ENCODE results near the gene TNRC6A.
"Not testable (repeated sequence)": the region's sequence is repeated elsewhere in the genome, so short reads cannot be mapped to it uniquely, and the experiment has no call there.

The TNRC6A gene

DNA sequence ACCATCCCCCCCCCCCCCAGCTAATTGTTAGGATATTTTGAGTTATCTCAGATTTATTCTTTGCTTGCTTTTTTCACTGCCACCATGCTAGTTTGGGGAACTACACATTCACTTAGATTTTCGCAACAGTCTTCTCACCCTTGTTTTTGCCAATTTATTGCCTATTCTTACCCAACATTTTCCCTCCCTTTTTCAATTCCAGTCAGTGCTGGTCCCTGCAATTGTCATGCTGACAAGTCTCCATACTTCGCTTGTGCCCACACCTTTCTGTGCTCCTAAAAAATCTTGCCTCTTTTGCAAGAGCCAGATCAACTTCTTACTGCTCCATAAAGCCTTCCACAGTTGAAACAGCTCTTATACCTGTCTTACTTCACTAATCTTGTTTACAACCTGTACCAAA is 16.3 kb downstream of the TNRC6A start:
- Histone ChIP-seq H3K9me3 (ENCODE audit: insufficient read depth, low read length) (no peaks in the 10 kb centered on the region), H3K9ac (ENCODE audit: insufficient read length, low read depth) (no peak overlapping the region), H3K4me3 (ENCODE audit: insufficient read length, low read depth) (no peak overlapping the region), H3K4me1 (ENCODE audit: insufficient read depth, insufficient read length) (peaks cover 3% of the 10 kb centered on the region), H3K27me3 (ENCODE audit: insufficient read depth, insufficient read length) (no peaks in the 10 kb centered on the region), H3K36me3 (ENCODE audit: insufficient read depth, insufficient read length, low read length) (peaks cover 23% of the 10 kb centered on the region)
- no peak for TF ChIP-seq YY1 (IDR thresholded peaks at IDR 0.05; ENCODE audit: insufficient read depth, insufficient read length)
- TF ChIP-seq SUZ12 (IDR thresholded peaks at IDR 0.05; ENCODE audit: extremely low read depth, insufficient read depth, insufficient read length) = no peak
- no peak for TF ChIP-seq ZNF274 (IDR thresholded peaks at IDR 0.05; ENCODE audit: low read depth, low read length)
- no peak for DNase-seq (ENCODE audit: low read depth, low spot score)

DNA sequence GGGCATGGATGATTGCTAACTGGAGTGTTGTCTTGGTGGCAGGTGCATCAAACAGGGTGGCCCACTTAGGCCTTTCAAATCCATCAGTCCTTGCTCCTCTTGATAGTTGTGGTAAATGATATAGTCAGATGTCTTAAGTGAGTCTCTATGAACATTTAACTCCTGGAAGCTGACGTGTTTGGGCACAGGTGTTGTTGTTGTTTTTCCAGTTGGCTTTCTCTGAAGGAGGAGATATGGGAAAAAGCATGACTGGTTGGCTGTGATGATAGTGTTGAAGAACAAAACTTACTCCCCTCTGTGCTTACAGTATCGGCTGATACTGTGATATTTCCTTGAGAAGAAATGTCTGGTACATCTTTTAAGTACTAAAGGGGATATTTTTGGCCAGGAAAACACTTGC is 18.0 kb downstream of the TNRC6A start:
- no peak for DNase-seq (ENCODE audit: low read depth, low spot score)
- Histone ChIP-seq H3K4me3 (ENCODE audit: insufficient read length, low read depth) (no peak overlapping the region), H3K9me3 (ENCODE audit: insufficient read depth, low read length) (no peaks in the 10 kb centered on the region), H3K27me3 (ENCODE audit: insufficient read depth, insufficient read length) (no peaks in the 10 kb centered on the region), H3K36me3 (ENCODE audit: insufficient read depth, insufficient read length, low read length) (peaks cover 28% of the 10 kb centered on the region), H3K4me1 (ENCODE audit: insufficient read depth, insufficient read length) (peaks cover 3% of the 10 kb centered on the region), H3K9ac (ENCODE audit: insufficient read length, low read depth) (no peak overlapping the region)
- no peak for TF ChIP-seq YY1 (IDR thresholded peaks at IDR 0.05; ENCODE audit: insufficient read depth, insufficient read length)
- no peak for TF ChIP-seq ZNF274 (IDR thresholded peaks at IDR 0.05; ENCODE audit: low read depth, low read length)
- no peak for TF ChIP-seq SUZ12 (IDR thresholded peaks at IDR 0.05; ENCODE audit: extremely low read depth, insufficient read depth, insufficient read length)

DNA sequence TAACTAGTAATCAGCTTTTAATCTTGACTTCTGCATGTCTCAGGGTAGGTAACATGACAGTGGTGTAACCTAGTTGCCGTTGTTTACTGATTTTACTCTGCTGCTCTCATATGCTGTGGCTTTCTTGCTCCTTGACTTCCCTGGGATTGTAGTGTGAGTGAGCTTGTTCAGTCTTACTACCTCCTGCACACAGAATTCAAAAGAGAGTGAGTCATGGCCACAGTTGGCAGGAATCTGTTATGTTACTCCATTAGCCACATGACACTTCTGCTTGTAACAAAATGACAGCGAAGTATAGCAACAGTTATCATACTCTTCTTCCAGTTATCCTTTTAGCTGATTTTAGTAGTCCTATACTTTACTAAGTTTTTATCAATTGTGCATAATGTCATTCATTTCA is 18.8 kb downstream of the TNRC6A start:
- H3K4me3 ChIP-seq (ENCODE audit: insufficient read length, low read depth) = no peak overlapping the region
- peaks cover 31% of the 10 kb centered on the region for H3K36me3 ChIP-seq (ENCODE audit: insufficient read depth, insufficient read length, low read length)
- no peak overlapping the region for H3K9ac ChIP-seq (ENCODE audit: insufficient read length, low read depth)
- DNase-seq (ENCODE audit: low read depth, low spot score) = no peak
- peaks cover 3% of the 10 kb centered on the region for H3K4me1 ChIP-seq (ENCODE audit: insufficient read depth, insufficient read length)
- no peaks in the 10 kb centered on the region for H3K9me3 ChIP-seq (ENCODE audit: insufficient read depth, low read length)
- TF ChIP-seq SUZ12 (IDR thresholded peaks at IDR 0.05; ENCODE audit: extremely low read depth, insufficient read depth, insufficient read length) = no peak
- TF ChIP-seq YY1 (IDR thresholded peaks at IDR 0.05; ENCODE audit: insufficient read depth, insufficient read length) = no peak
- TF ChIP-seq ZNF274 (IDR thresholded peaks at IDR 0.05; ENCODE audit: low read depth, low read length) = no peak
- no peaks in the 10 kb centered on the region for H3K27me3 ChIP-seq (ENCODE audit: insufficient read depth, insufficient read length)

DNA sequence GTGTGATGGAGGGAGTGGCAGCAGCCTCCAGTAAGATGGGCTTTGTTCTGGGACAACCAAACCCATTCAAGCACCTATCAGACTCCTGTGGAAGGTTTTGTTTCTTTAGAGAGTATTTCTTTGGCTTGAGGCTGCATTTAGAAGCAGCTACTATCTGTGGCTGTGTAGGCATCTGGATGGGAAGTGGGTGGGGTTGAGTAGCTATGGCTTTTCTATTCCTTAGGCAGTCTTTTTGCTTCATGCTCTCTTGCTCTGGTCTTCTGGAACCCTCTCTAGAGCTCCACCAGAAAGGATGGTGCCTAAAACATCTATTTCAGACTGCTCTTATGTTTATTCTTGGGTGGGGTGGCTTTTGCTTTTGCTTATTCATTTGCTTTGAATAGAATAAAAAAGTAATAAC is 19.9 kb downstream of the TNRC6A start:
- Histone ChIP-seq H3K36me3 (ENCODE audit: insufficient read depth, insufficient read length, low read length) (peaks cover 31% of the 10 kb centered on the region), H3K4me1 (ENCODE audit: insufficient read depth, insufficient read length) (peaks cover 3% of the 10 kb centered on the region)

DNA sequence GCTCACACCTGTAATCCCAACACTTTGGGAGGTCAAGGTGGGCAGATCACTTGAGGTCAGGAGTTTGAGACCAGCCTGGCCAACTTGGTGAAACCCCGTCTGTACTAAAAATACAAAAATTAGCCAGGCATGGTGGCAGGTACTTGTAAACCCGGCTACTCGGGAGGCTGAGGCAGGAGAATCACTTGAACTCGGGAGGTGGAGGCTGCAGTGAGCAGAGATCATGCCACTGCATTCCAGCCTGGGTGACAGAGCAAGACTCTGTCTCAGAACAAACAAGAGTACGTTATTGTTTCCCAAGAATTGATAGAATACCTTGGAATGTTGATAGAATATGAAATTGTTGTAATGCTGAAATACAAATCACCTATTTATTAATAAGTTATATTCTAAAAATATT is 20.4 kb downstream of the TNRC6A start:
- DNase-seq (ENCODE audit: low read depth, low spot score); H3K4me3 ChIP-seq (ENCODE audit: insufficient read length, low read depth); H3K4me1 ChIP-seq (ENCODE audit: insufficient read depth, insufficient read length); H3K27me3 ChIP-seq (ENCODE audit: insufficient read depth, insufficient read length); H3K9me3 ChIP-seq (ENCODE audit: insufficient read depth, low read length); H3K9ac ChIP-seq (ENCODE audit: insufficient read length, low read depth): not testable (repeated sequence)
- peaks cover 31% of the 10 kb centered on the region for H3K36me3 ChIP-seq (ENCODE audit: insufficient read depth, insufficient read length, low read length)

More for the DNA sequence above, 19.9 kb downstream of the TNRC6A start:
- no peak for DNase-seq (ENCODE audit: low read depth, low spot score)
- Histone ChIP-seq H3K9me3 (ENCODE audit: insufficient read depth, low read length) (no peaks in the 10 kb centered on the region), H3K27me3 (ENCODE audit: insufficient read depth, insufficient read length) (no peaks in the 10 kb centered on the region), H3K4me3 (ENCODE audit: insufficient read length, low read depth) (no peak overlapping the region), H3K9ac (ENCODE audit: insufficient read length, low read depth) (no peak overlapping the region)
- TF ChIP-seq ZNF274 (IDR thresholded peaks at IDR 0.05; ENCODE audit: low read depth, low read length) (no peak), SUZ12 (IDR thresholded peaks at IDR 0.05; ENCODE audit: extremely low read depth, insufficient read depth, insufficient read length) (no peak), YY1 (IDR thresholded peaks at IDR 0.05; ENCODE audit: insufficient read depth, insufficient read length) (no peak)

DNA sequence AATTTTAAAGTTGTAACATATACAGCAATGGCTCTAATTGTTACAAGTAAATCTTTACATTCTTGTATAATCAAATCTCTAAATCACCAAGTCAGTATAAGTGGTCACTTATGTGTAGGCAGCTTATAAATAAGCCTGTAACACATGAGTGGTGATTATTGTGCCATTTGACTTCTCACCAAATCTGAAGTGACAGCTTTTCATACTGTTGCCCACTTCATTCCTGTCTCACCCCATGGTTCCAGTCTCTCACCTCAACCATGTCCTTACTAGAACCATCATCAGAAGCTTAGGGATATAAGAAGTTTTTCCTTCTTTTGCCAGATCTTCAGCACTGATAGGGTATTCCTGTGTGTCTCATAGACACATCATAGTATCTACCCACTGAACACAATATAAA is 23.5 kb downstream of the TNRC6A start:
- no peaks in the 10 kb centered on the region for H3K9me3 ChIP-seq (ENCODE audit: insufficient read depth, low read length)
- H3K27me3 ChIP-seq (ENCODE audit: insufficient read depth, insufficient read length) = no peaks in the 10 kb centered on the region
- TF ChIP-seq ZNF274 (IDR thresholded peaks at IDR 0.05; ENCODE audit: low read depth, low read length) (no peak), SUZ12 (IDR thresholded peaks at IDR 0.05; ENCODE audit: extremely low read depth, insufficient read depth, insufficient read length) (no peak), YY1 (IDR thresholded peaks at IDR 0.05; ENCODE audit: insufficient read depth, insufficient read length) (no peak)
- no peak overlapping the region for H3K4me3 ChIP-seq (ENCODE audit: insufficient read length, low read depth)
- H3K9ac ChIP-seq (ENCODE audit: insufficient read length, low read depth) = no peak overlapping the region
- DNase-seq (ENCODE audit: low read depth, low spot score) = no peak
- peaks cover 18% of the 10 kb centered on the region for H3K36me3 ChIP-seq (ENCODE audit: insufficient read depth, insufficient read length, low read length)
- peaks cover 3% of the 10 kb centered on the region for H3K4me1 ChIP-seq (ENCODE audit: insufficient read depth, insufficient read length)

DNA sequence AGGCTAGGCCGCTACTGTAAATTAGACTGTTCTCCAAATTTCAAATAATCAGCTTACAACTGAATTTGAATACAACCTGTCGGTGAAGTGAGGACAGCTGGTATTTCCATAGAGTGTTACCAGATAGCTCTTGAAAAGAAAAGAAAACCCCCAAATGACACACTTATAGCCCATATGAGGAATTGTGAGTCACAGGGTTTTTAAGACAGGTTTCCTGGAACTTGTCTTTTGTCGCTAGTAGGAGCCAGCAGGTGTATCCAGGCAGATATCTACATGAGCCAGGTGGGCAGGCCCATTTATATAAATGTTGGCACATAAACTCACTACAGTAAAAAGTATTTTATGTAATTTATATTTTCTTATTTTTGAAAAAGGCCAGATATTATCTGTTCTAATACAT is 24.0 kb downstream of the TNRC6A start:
- H3K9me3 ChIP-seq (ENCODE audit: insufficient read depth, low read length) = no peaks in the 10 kb centered on the region
- peaks cover 3% of the 10 kb centered on the region for H3K4me1 ChIP-seq (ENCODE audit: insufficient read depth, insufficient read length)
- no peaks in the 10 kb centered on the region for H3K27me3 ChIP-seq (ENCODE audit: insufficient read depth, insufficient read length)
- H3K36me3 ChIP-seq (ENCODE audit: insufficient read depth, insufficient read length, low read length) = peaks cover 18% of the 10 kb centered on the region
- H3K4me3 ChIP-seq (ENCODE audit: insufficient read length, low read depth) = no peak overlapping the region
- no peak for DNase-seq (ENCODE audit: low read depth, low spot score)
- no peak overlapping the region for H3K9ac ChIP-seq (ENCODE audit: insufficient read length, low read depth)
- no peak for TF ChIP-seq SUZ12 (IDR thresholded peaks at IDR 0.05; ENCODE audit: extremely low read depth, insufficient read depth, insufficient read length)
- no peak for TF ChIP-seq YY1 (IDR thresholded peaks at IDR 0.05; ENCODE audit: insufficient read depth, insufficient read length)
- TF ChIP-seq ZNF274 (IDR thresholded peaks at IDR 0.05; ENCODE audit: low read depth, low read length) = no peak

DNA sequence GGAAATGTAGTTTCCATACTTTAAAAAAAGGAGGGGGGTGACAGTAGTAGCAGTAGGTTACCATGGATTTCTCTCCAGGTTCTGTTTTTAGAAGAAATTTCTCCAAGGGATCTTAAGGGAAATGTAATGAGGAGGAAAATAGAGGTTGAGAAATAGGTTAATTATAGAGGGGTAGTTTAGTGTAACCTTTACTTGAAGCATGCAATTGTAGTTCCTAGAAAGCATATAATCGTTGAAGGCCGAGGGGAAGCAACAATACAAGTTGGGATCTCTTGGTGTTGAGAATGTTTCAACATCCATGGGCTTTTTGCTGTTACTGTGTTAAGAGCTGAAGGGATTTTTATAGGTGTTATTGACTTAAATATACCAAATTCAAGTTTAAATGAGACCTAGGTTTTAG is 25.1 kb downstream of the TNRC6A start:
- no peak for DNase-seq (ENCODE audit: low read depth, low spot score)
- Histone ChIP-seq H3K9me3 (ENCODE audit: insufficient read depth, low read length) (no peaks in the 10 kb centered on the region), H3K4me3 (ENCODE audit: insufficient read length, low read depth) (no peak overlapping the region), H3K4me1 (ENCODE audit: insufficient read depth, insufficient read length) (peaks cover 3% of the 10 kb centered on the region), H3K36me3 (ENCODE audit: insufficient read depth, insufficient read length, low read length) (peaks cover 24% of the 10 kb centered on the region), H3K27me3 (ENCODE audit: insufficient read depth, insufficient read length) (no peaks in the 10 kb centered on the region), H3K9ac (ENCODE audit: insufficient read length, low read depth) (no peak overlapping the region)
- no peak for TF ChIP-seq SUZ12 (IDR thresholded peaks at IDR 0.05; ENCODE audit: extremely low read depth, insufficient read depth, insufficient read length)
- no peak for TF ChIP-seq YY1 (IDR thresholded peaks at IDR 0.05; ENCODE audit: insufficient read depth, insufficient read length)
- TF ChIP-seq ZNF274 (IDR thresholded peaks at IDR 0.05; ENCODE audit: low read depth, low read length) = no peak

All from NT2/D1 (cell line).